ENCODE results near the gene ST8SIA6. TPM values are rescaled to one million over a fixed set of nuclear protein-coding genes. Genes with fewer than 3 reads are reported as not detected.

ST8SIA6 gene
- total and polyA plus RNA-seq, 9 of the 15 experiments (the other 6 are each of a cell fraction or from before 2014, with no cell fraction given) = 0.69 to 6.7 (median 5.0) TPM

DNA sequence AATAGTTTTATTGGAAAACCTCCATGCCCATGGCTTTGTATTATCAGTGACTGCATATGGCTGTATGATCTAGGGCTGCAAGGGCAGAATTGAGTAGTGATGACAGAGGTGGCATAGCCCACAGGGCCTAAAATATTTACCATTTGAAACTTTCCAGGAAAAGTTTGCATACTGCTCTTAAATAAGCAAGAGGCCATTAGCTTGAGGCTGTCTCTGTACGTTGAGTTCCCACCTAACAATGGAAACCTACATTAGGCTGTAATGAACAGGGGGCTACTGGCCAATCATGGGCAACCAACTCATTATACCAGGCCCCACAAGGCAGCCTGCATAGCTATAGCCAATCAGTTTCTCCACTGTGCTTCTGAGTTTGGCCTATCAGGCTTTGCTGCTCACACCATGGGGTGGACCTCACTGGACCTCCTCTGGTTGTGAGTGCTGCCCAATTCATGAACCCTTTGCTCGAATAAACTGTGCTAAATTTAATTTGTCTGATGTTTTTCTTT, 673 bp upstream of the ST8SIA6 start (continued):
- TF ChIP-seq, protein P1, sequence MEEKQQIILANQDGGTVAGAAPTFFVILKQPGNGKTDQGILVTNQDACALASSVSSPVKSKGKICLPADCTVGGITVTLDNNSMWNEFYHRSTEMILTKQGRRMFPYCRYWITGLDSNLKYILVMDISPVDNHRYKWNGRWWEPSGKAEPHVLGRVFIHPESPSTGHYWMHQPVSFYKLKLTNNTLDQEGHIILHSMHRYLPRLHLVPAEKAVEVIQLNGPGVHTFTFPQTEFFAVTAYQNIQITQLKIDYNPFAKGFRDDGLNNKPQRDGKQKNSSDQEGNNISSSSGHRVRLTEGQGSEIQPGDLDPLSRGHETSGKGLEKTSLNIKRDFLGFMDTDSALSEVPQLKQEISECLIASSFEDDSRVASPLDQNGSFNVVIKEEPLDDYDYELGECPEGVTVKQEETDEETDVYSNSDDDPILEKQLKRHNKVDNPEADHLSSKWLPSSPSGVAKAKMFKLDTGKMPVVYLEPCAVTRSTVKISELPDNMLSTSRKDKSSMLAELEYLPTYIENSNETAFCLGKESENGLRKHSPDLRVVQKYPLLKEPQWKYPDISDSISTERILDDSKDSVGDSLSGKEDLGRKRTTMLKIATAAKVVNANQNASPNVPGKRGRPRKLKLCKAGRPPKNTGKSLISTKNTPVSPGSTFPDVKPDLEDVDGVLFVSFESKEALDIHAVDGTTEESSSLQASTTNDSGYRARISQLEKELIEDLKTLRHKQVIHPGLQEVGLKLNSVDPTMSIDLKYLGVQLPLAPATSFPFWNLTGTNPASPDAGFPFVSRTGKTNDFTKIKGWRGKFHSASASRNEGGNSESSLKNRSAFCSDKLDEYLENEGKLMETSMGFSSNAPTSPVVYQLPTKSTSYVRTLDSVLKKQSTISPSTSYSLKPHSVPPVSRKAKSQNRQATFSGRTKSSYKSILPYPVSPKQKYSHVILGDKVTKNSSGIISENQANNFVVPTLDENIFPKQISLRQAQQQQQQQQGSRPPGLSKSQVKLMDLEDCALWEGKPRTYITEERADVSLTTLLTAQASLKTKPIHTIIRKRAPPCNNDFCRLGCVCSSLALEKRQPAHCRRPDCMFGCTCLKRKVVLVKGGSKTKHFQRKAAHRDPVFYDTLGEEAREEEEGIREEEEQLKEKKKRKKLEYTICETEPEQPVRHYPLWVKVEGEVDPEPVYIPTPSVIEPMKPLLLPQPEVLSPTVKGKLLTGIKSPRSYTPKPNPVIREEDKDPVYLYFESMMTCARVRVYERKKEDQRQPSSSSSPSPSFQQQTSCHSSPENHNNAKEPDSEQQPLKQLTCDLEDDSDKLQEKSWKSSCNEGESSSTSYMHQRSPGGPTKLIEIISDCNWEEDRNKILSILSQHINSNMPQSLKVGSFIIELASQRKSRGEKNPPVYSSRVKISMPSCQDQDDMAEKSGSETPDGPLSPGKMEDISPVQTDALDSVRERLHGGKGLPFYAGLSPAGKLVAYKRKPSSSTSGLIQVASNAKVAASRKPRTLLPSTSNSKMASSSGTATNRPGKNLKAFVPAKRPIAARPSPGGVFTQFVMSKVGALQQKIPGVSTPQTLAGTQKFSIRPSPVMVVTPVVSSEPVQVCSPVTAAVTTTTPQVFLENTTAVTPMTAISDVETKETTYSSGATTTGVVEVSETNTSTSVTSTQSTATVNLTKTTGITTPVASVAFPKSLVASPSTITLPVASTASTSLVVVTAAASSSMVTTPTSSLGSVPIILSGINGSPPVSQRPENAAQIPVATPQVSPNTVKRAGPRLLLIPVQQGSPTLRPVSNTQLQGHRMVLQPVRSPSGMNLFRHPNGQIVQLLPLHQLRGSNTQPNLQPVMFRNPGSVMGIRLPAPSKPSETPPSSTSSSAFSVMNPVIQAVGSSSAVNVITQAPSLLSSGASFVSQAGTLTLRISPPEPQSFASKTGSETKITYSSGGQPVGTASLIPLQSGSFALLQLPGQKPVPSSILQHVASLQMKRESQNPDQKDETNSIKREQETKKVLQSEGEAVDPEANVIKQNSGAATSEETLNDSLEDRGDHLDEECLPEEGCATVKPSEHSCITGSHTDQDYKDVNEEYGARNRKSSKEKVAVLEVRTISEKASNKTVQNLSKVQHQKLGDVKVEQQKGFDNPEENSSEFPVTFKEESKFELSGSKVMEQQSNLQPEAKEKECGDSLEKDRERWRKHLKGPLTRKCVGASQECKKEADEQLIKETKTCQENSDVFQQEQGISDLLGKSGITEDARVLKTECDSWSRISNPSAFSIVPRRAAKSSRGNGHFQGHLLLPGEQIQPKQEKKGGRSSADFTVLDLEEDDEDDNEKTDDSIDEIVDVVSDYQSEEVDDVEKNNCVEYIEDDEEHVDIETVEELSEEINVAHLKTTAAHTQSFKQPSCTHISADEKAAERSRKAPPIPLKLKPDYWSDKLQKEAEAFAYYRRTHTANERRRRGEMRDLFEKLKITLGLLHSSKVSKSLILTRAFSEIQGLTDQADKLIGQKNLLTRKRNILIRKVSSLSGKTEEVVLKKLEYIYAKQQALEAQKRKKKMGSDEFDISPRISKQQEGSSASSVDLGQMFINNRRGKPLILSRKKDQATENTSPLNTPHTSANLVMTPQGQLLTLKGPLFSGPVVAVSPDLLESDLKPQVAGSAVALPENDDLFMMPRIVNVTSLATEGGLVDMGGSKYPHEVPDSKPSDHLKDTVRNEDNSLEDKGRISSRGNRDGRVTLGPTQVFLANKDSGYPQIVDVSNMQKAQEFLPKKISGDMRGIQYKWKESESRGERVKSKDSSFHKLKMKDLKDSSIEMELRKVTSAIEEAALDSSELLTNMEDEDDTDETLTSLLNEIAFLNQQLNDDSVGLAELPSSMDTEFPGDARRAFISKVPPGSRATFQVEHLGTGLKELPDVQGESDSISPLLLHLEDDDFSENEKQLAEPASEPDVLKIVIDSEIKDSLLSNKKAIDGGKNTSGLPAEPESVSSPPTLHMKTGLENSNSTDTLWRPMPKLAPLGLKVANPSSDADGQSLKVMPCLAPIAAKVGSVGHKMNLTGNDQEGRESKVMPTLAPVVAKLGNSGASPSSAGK (IDR thresholded peaks at IDR 0.05) = peak; percentile 70
- TF ChIP-seq ETV1 (tag; conservative IDR thresholded peaks at IDR 0.05; ENCODE audit: low read depth) (no peak), KLF16 (IDR thresholded peaks at IDR 0.05) (no peak), RBM25 (IDR thresholded peaks at IDR 0.05; ENCODE audit: low read depth, low read length, severe bottlenecking) (peak; percentile 54), CHD1 (IDR thresholded peaks at IDR 0.05; ENCODE audit: low read length) (peak; percentile 4), ZSCAN29 (IDR thresholded peaks at IDR 0.05) (no peak), HDAC8 (tag; IDR thresholded peaks at IDR 0.05) (no peak), MCM2 (IDR thresholded peaks at IDR 0.05; ENCODE audit: low read depth) (no peak), PYGO2 (tag; IDR thresholded peaks at IDR 0.05) (no peak)
- TF ChIP-seq, protein P2, sequence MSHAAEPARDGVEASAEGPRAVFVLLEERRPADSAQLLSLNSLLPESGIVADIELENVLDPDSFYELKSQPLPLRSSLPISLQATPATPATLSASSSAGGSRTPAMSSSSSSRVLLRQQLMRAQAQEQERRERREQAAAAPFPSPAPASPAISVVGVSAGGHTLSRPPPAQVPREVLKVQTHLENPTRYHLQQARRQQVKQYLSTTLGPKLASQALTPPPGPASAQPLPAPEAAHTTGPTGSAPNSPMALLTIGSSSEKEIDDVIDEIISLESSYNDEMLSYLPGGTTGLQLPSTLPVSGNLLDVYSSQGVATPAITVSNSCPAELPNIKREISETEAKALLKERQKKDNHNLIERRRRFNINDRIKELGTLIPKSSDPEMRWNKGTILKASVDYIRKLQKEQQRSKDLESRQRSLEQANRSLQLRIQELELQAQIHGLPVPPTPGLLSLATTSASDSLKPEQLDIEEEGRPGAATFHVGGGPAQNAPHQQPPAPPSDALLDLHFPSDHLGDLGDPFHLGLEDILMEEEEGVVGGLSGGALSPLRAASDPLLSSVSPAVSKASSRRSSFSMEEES (CRISPR knock-in tag; IDR thresholded peaks at IDR 0.05) = no peak
- TF ChIP-seq, protein P3, sequence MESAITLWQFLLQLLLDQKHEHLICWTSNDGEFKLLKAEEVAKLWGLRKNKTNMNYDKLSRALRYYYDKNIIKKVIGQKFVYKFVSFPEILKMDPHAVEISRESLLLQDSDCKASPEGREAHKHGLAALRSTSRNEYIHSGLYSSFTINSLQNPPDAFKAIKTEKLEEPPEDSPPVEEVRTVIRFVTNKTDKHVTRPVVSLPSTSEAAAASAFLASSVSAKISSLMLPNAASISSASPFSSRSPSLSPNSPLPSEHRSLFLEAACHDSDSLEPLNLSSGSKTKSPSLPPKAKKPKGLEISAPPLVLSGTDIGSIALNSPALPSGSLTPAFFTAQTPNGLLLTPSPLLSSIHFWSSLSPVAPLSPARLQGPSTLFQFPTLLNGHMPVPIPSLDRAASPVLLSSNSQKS (CRISPR knock-in tag; IDR thresholded peaks at IDR 0.05) = no peak
- TF ChIP-seq, protein P4, sequence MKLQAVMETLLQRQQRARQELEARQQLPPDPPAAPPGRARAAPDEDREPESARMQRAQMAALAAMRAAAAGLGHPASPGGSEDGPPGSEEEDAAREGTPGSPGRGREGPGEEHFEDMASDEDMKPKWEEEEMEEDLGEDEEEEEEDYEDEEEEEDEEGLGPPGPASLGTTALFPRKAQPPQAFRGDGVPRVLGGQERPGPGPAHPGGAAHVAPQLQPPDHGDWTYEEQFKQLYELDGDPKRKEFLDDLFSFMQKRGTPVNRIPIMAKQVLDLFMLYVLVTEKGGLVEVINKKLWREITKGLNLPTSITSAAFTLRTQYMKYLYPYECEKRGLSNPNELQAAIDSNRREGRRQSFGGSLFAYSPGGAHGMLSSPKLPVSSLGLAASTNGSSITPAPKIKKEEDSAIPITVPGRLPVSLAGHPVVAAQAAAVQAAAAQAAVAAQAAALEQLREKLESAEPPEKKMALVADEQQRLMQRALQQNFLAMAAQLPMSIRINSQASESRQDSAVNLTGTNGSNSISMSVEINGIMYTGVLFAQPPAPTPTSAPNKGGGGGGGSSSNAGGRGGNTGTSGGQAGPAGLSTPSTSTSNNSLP (IDR thresholded peaks at IDR 0.05; ENCODE audit: borderline replicate concordance, low read depth, low read length) = no peak

Data from K562 (cell line).